Breast epithelium (tissue), 4 donors: ENCODE data around the gene ZPBP2. TPM values are rescaled to one million over a fixed set of nuclear protein-coding genes. Genes with fewer than 3 reads are reported as not detected.

ENCODE experiments used
- DNase-seq, 2 donors: peaks; one replicate each; pipeline ENCODE4 v3.0.0-alpha.2; 2019; ENCODE audit warnings: low spot score in 2 of 2
- H3K27ac ChIP-seq, 2 donors: fragments of 200-600 bp; sonication (generic) in 1 of 2; one replicate each; pipeline ENCODE4 v1.5.1; 2016 to 2019; ENCODE audit warnings: mild to moderate bottlenecking in 1 of 2
- H3K27me3 ChIP-seq, 2 donors: fragments of 200-600 bp; sonication (generic) in 1 of 2; one replicate each; pipeline versions ENCODE4 v1.5.1 to v1.6.0; 2017 to 2019; ENCODE audit warnings: control low read depth in 1 of 2, mild to moderate bottlenecking in 1 of 2
- H3K36me3 ChIP-seq: fragments of 200-600 bp; one replicate; pipeline ENCODE4 v1.5.1; 2019
- H3K4me1 ChIP-seq, 2 donors: fragments of 200-600 bp; sonication (generic); one replicate each; pipeline ENCODE4 v1.5.1; 2016 to 2019; ENCODE audit warnings: control low read depth in 1 of 2
- H3K4me3 ChIP-seq, 3 donors: fragments of 200-600 bp; sonication (generic); 1 replicate in 2 of 3; 2 replicates in 1 of 3; pipeline ENCODE4 v1.5.1; 2016 to 2019; ENCODE audit warnings: mild to moderate bottlenecking in 3 of 3, moderate library complexity in 2 of 3
- H3K9me3 ChIP-seq, 2 donors: fragments of 200-600 bp; sonication (generic) in 1 of 2; one replicate each; pipeline ENCODE4 v1.5.1; 2016 to 2019; ENCODE audit warnings: control low read depth in 1 of 2
- CTCF ChIP-seq, 3 donors: fragments of 450-650 bp; IDR thresholded peaks; one replicate each; pipeline ENCODE4 v1.5.1; 2016 to 2017; ENCODE audit warnings: antibody characterized with exemption in 3 of 3, mild to moderate bottlenecking in 3 of 3, moderate library complexity in 3 of 3
- POLR2A ChIP-seq: fragments of 450-650 bp; IDR thresholded peaks from one replicate; pipeline ENCODE4 v1.6.1; 2016; ENCODE audit warnings: antibody characterized with exemption, mild to moderate bottlenecking, moderate library complexity
- POLR2AphosphoS5 ChIP-seq, 3 donors: sonication (generic); formaldehyde crosslinking; IDR thresholded peaks; one replicate each; pipeline ENCODE4 v1.6.1; 2017; ENCODE audit warnings: antibody characterized with exemption in 3 of 3
- intact Hi-C: fragments of 100-400 bp; cut with DNase I; formaldehyde crosslinking; loops from one replicate; pipeline ENCODE4 v1.15.1; 2023; ENCODE audit warnings: low total_unique reads
- total RNA-seq, 3 donors: library from RNA; depleted of rRNA; stranded (reverse); fragments of >200 nt; gene quantifications; one replicate each; pipeline ENCODE4 v1.1.0, GENCODE V29; 2016

ZPBP2 gene
- total RNA-seq, 3 donors from 2014 or later = not detected

GRCh38 chr17:39925282-39926134 is 57.5 kb downstream of the ZPBP2 start:
- H3K27ac ChIP-seq = peak overlapping the region; percentile 93 to 95
- H3K4me3 ChIP-seq = peak overlapping the region in 1 of 3 donors; percentile 88
- H3K36me3 ChIP-seq = no peaks in the 10 kb centered on the region
- intact Hi-C loops = no loop called here
- no peak for DNase-seq
- H3K9me3 ChIP-seq = no peaks in the 10 kb centered on the region
- TF ChIP-seq CTCF (IDR thresholded peaks at IDR 0.05) (no peak), POLR2AphosphoS5 (IDR thresholded peaks at IDR 0.05) (no peak), POLR2A (no peak)
- peaks cover 11 to 23% of the 10 kb centered on the region in 2 donors for H3K4me1 ChIP-seq
- no peaks in the 10 kb centered on the region for H3K27me3 ChIP-seq

GRCh38 chr17:39926135-39926587 is 58.2 kb downstream of the ZPBP2 start:
- Histone ChIP-seq H3K9me3 (no peaks in the 10 kb centered on the region), H3K27ac (peak overlapping the region; percentile 93 to 95)
- TF ChIP-seq POLR2A (no peak), POLR2AphosphoS5 (IDR thresholded peaks at IDR 0.05) (no peak), CTCF (IDR thresholded peaks at IDR 0.05) (no peak)

GRCh38 chr17:39926588-39927100 is 58.6 kb downstream of the ZPBP2 start:
- H3K36me3 ChIP-seq = no peaks in the 10 kb centered on the region
- peaks cover 11 to 23% of the 10 kb centered on the region in 2 donors for H3K4me1 ChIP-seq
- peak in 1 of 2 donors; percentile 26 for DNase-seq
- TF ChIP-seq POLR2A (no peak), CTCF (IDR thresholded peaks at IDR 0.05) (no peak), POLR2AphosphoS5 (IDR thresholded peaks at IDR 0.05) (no peak)
- no peaks in the 10 kb centered on the region for H3K27me3 ChIP-seq
- H3K4me3 ChIP-seq = peak overlapping the region; percentile 85 to 95 (median 88)
- intact Hi-C loops = no loop called here
- peak overlapping the region; percentile 93 to 95 for H3K27ac ChIP-seq
- H3K9me3 ChIP-seq = no peaks in the 10 kb centered on the region

More at GRCh38 chr17:39926135-39926587, 58.2 kb downstream of the ZPBP2 start:
- no peaks in the 10 kb centered on the region for H3K27me3 ChIP-seq
- H3K4me1 ChIP-seq = peaks cover 11 to 23% of the 10 kb centered on the region in 2 donors
- intact Hi-C loops = no loop called here
- no peaks in the 10 kb centered on the region for H3K36me3 ChIP-seq
- peak overlapping the region in 2 of 3 donors; percentile 88 to 95 for H3K4me3 ChIP-seq
- DNase-seq = no peak

Other genes with a start within 250 kb of the ZPBP2 start
- 10 to 100 TPM; 22.6 to 71.3 (median 67.5) TPM for gene PPP1R1B, start 241.2 kb upstream of the ZPBP2 start, total RNA-seq
- 10 to 100 TPM; 37.0 to 43.9 (median 42.0) TPM for gene STARD3, start 231.1 kb upstream of the ZPBP2 start, total RNA-seq
- under 1 TPM; 0.48 to 0.73 (median 0.66) TPM for gene TCAP, start 202.9 kb upstream of the ZPBP2 start, total RNA-seq
- gene PNMT, start 199.7 kb upstream of the ZPBP2 start, total RNA-seq = 1 to 10 TPM; 1.6 to 9.5 (median 5.1) TPM
- gene PGAP3, start 180.1 kb upstream of the ZPBP2 start, total RNA-seq = 10 to 100 TPM; 11.7 to 23.7 (median 21.6) TPM
- gene ERBB2, start 168.1 kb upstream of the ZPBP2 start, total RNA-seq = 100 to 1,000 TPM in 1 of 3 donors, 10 to 100 TPM in 2; 13.1 to 118 (median 59.0) TPM
- gene MIEN1, start 137.7 kb upstream of the ZPBP2 start, total RNA-seq = 10 to 100 TPM; 50.7 to 68.2 (median 61.6) TPM
- 10 to 100 TPM in 2 of 3 donors, not detected in 1; 27.9 to 69.2 TPM for gene GRB7, start 130.3 kb upstream of the ZPBP2 start, total RNA-seq
- gene IKZF3, start 3.9 kb upstream of the ZPBP2 start, total RNA-seq = 1 to 10 TPM; 1.8 to 4.8 (median 2.3) TPM
- 10 to 100 TPM in 2 of 3 donors, 1 to 10 TPM in 1; 9.1 to 19.0 (median 15.8) TPM for gene GSDMB, start 50.4 kb downstream of the ZPBP2 start, total RNA-seq
- 100 to 1,000 TPM in 2 of 3 donors, 10 to 100 TPM in 1; 90.5 to 158 (median 104) TPM for gene ORMDL3, start 59.4 kb downstream of the ZPBP2 start, total RNA-seq
- gene LRRC3C, start 59.5 kb downstream of the ZPBP2 start, total RNA-seq = 1 to 10 TPM in 1 of 3 donors, not detected in 2; 1.2 TPM
- gene GSDMA, start 94.8 kb downstream of the ZPBP2 start, total RNA-seq = 1 to 10 TPM in 1 of 3 donors, under 1 TPM in 1, not detected in 1; 0.44 to 3.4 TPM
- gene PSMD3, start 112.6 kb downstream of the ZPBP2 start, total RNA-seq = 10 to 100 TPM; 79.4 to 83.0 (median 81.0) TPM
- gene CSF3, start 147.2 kb downstream of the ZPBP2 start, total RNA-seq = 10 to 100 TPM in 1 of 3 donors, under 1 TPM in 1, not detected in 1; 0.32 to 13.0 TPM
- gene MED24, start 186.2 kb downstream of the ZPBP2 start, total RNA-seq = 10 to 100 TPM; 50.7 to 74.7 (median 59.7) TPM
- gene THRA, start 194.8 kb downstream of the ZPBP2 start, total RNA-seq = 10 to 100 TPM; 41.6 to 61.0 (median 48.1) TPM
- gene NR1D1, start 232.4 kb downstream of the ZPBP2 start, total RNA-seq = 10 to 100 TPM in 1 of 3 donors, 1 to 10 TPM in 2; 8.8 to 10.5 (median 9.2) TPM